ENCODE data around the gene MRPL19.

MRPL19 gene

GRCh38 chr2:75703589-75704287 lies 57.2 kb downstream of the MRPL19 start:
- Histone ChIP-seq H2BK120ac (ENCODE audit: insufficient read depth, low read length, poor library complexity) (no peak overlapping the region), H3K23ac (ENCODE audit: low read length) (no peak overlapping the region), H3K36me3 (ENCODE audit: control insufficient read depth in 1 of 2, insufficient read depth in 2 of 2, low read length in 2 of 2) (peaks cover 0 to 3% of the 10 kb centered on the region in 2 experiments), H2AK5ac (ENCODE audit: low read length) (no peak overlapping the region), H3K4ac (ENCODE audit: low read depth, low read length) (no peak overlapping the region), H4K91ac (ENCODE audit: low read depth, low read length) (no peak overlapping the region), H3K9me3 (ENCODE audit: insufficient read depth, low read depth, low read length) (no peaks in the 10 kb centered on the region), H3K27me3 (ENCODE audit: insufficient read depth, low read length) (no peaks in the 10 kb centered on the region), H2BK5ac (ENCODE audit: low read depth, low read length, poor library complexity) (no peak overlapping the region), H3K18ac (ENCODE audit: low read length) (no peak overlapping the region), H3K4me3 (ENCODE audit: low read depth, low read length) (no peak overlapping the region), H4K12ac (ENCODE audit: low read depth, low read length) (no peak overlapping the region), H3K27ac (ENCODE audit: low read depth, low read length) (no peak overlapping the region), H3K4me2 (ENCODE audit: low read length) (no peak overlapping the region), H2BK12ac (ENCODE audit: low read length) (no peak overlapping the region), H2AFZ (ENCODE audit: insufficient read depth, low read length, poor library complexity) (no peak overlapping the region), H3K79me1 (ENCODE audit: low read length) (no peaks in the 10 kb centered on the region), H3K9ac (ENCODE audit: low read length) (no peak overlapping the region), H4K8ac (ENCODE audit: low read depth, low read length) (no peak overlapping the region), H3K79me2 (ENCODE audit: control insufficient read depth, insufficient read depth, low read length, poor library complexity) (no peaks in the 10 kb centered on the region), H3K14ac (ENCODE audit: low read length) (no peak overlapping the region), H3K4me1 (ENCODE audit: control insufficient read depth in 1 of 2, insufficient read depth in 2 of 2, low read length in 2 of 2) (no peaks in the 10 kb centered on the region)
- no peak for DNase-seq
- no CpG with 5 or more reads among the region's 4 CpGs for WGBS (ENCODE audit: extremely low coverage, insufficient coverage, insufficient read length)

- Histone ChIP-seq H4K91ac (ENCODE audit: low read depth, low read length) (no peak overlapping the region), H3K4ac (ENCODE audit: low read depth, low read length) (no peak overlapping the region)
Observed at GRCh38 chr2:75705921-75706320, 59.3 kb downstream of the MRPL19 start.

GRCh38 chr2:75707901-75708300 lies 61.3 kb downstream of the MRPL19 start:
- H3K4me3 ChIP-seq (ENCODE audit: low read depth, low read length): no peak overlapping the region
- no peak overlapping the region for H3K9ac ChIP-seq (ENCODE audit: low read length)
- H3K36me3 ChIP-seq (ENCODE audit: control insufficient read depth in 1 of 2, insufficient read depth in 2 of 2, low read length in 2 of 2): no peaks in the 10 kb centered on the region
- H3K4me1 ChIP-seq (ENCODE audit: control insufficient read depth in 1 of 2, insufficient read depth in 2 of 2, low read length in 2 of 2): no peaks in the 10 kb centered on the region
- no CpG with 5 or more reads among the region's 3 CpGs for WGBS (ENCODE audit: extremely low coverage, insufficient coverage, insufficient read length)
- no peak overlapping the region for H4K91ac ChIP-seq (ENCODE audit: low read depth, low read length)
- no peak overlapping the region for H3K14ac ChIP-seq (ENCODE audit: low read length)
- no peak overlapping the region for H2BK120ac ChIP-seq (ENCODE audit: insufficient read depth, low read length, poor library complexity)
- no peak overlapping the region for H4K8ac ChIP-seq (ENCODE audit: low read depth, low read length)
- no peak overlapping the region for H4K12ac ChIP-seq (ENCODE audit: low read depth, low read length)
- H3K9me3 ChIP-seq (ENCODE audit: insufficient read depth, low read depth, low read length): no peaks in the 10 kb centered on the region
- no peak overlapping the region for H3K4me2 ChIP-seq (ENCODE audit: low read length)
- H3K18ac ChIP-seq (ENCODE audit: low read length): no peak overlapping the region
- no peak overlapping the region for H2AK5ac ChIP-seq (ENCODE audit: low read length)
- H3K27me3 ChIP-seq (ENCODE audit: insufficient read depth, low read length): no peaks in the 10 kb centered on the region
- no peak overlapping the region for H3K27ac ChIP-seq (ENCODE audit: low read depth, low read length)
- H3K4ac ChIP-seq (ENCODE audit: low read depth, low read length): no peak overlapping the region
- no peak overlapping the region for H2BK12ac ChIP-seq (ENCODE audit: low read length)
- H3K79me2 ChIP-seq (ENCODE audit: control insufficient read depth, insufficient read depth, low read length, poor library complexity): no peaks in the 10 kb centered on the region
- H2BK5ac ChIP-seq (ENCODE audit: low read depth, low read length, poor library complexity): no peak overlapping the region
- no peak for DNase-seq
- H3K79me1 ChIP-seq (ENCODE audit: low read length): peaks cover 8% of the 10 kb centered on the region
- no peak overlapping the region for H3K23ac ChIP-seq (ENCODE audit: low read length)
- no peak overlapping the region for H2AFZ ChIP-seq (ENCODE audit: insufficient read depth, low read length, poor library complexity)

More at GRCh38 chr2:75705921-75706320, 59.3 kb downstream of the MRPL19 start:
- Histone ChIP-seq H2AK5ac (ENCODE audit: low read length) (no peak overlapping the region), H3K18ac (ENCODE audit: low read length) (no peak overlapping the region), H3K79me2 (ENCODE audit: control insufficient read depth, insufficient read depth, low read length, poor library complexity) (no peaks in the 10 kb centered on the region), H3K27me3 (ENCODE audit: insufficient read depth, low read length) (no peaks in the 10 kb centered on the region), H3K9me3 (ENCODE audit: insufficient read depth, low read depth, low read length) (no peaks in the 10 kb centered on the region), H2BK5ac (ENCODE audit: low read depth, low read length, poor library complexity) (no peak overlapping the region), H3K36me3 (ENCODE audit: control insufficient read depth in 1 of 2, insufficient read depth in 2 of 2, low read length in 2 of 2) (no peaks in the 10 kb centered on the region), H3K27ac (ENCODE audit: low read depth, low read length) (no peak overlapping the region), H4K8ac (ENCODE audit: low read depth, low read length) (no peak overlapping the region), H3K4me3 (ENCODE audit: low read depth, low read length) (no peak overlapping the region), H2BK12ac (ENCODE audit: low read length) (no peak overlapping the region), H3K14ac (ENCODE audit: low read length) (no peak overlapping the region), H4K12ac (ENCODE audit: low read depth, low read length) (no peak overlapping the region), H3K4me2 (ENCODE audit: low read length) (peak overlapping the region; percentile 49), H2AFZ (ENCODE audit: insufficient read depth, low read length, poor library complexity) (no peak overlapping the region), H2BK120ac (ENCODE audit: insufficient read depth, low read length, poor library complexity) (no peak overlapping the region), H3K23ac (ENCODE audit: low read length) (no peak overlapping the region), H3K4me1 (ENCODE audit: control insufficient read depth in 1 of 2, insufficient read depth in 2 of 2, low read length in 2 of 2) (no peaks in the 10 kb centered on the region), H3K9ac (ENCODE audit: low read length) (no peak overlapping the region), H3K79me1 (ENCODE audit: low read length) (peaks cover 7% of the 10 kb centered on the region)
- no CpG with 5 or more reads among the region's 1 CpG for WGBS (ENCODE audit: extremely low coverage, insufficient coverage, insufficient read length)
- DNase-seq: peak in 1 of 2 donors; percentile 81

GRCh38 chr2:75709297-75709696 lies 62.7 kb downstream of the MRPL19 start:
- H2AK5ac ChIP-seq (ENCODE audit: low read length): no peak overlapping the region
- H2AFZ ChIP-seq (ENCODE audit: insufficient read depth, low read length, poor library complexity): no peak overlapping the region
- H3K79me1 ChIP-seq (ENCODE audit: low read length): peaks cover 8% of the 10 kb centered on the region
- no peak for DNase-seq
- H2BK12ac ChIP-seq (ENCODE audit: low read length): no peak overlapping the region
- H3K4me3 ChIP-seq (ENCODE audit: low read depth, low read length): no peak overlapping the region
- H2BK120ac ChIP-seq (ENCODE audit: insufficient read depth, low read length, poor library complexity): no peak overlapping the region
- H3K27me3 ChIP-seq (ENCODE audit: insufficient read depth, low read length): no peaks in the 10 kb centered on the region
- H3K4me1 ChIP-seq (ENCODE audit: control insufficient read depth in 1 of 2, insufficient read depth in 2 of 2, low read length in 2 of 2): no peaks in the 10 kb centered on the region
- H3K14ac ChIP-seq (ENCODE audit: low read length): no peak overlapping the region
- no peak overlapping the region for H2BK5ac ChIP-seq (ENCODE audit: low read depth, low read length, poor library complexity)
- no CpG with 5 or more reads among the region's 3 CpGs for WGBS (ENCODE audit: extremely low coverage, insufficient coverage, insufficient read length)
- H3K23ac ChIP-seq (ENCODE audit: low read length): no peak overlapping the region
- no peak overlapping the region for H4K91ac ChIP-seq (ENCODE audit: low read depth, low read length)
- H3K4me2 ChIP-seq (ENCODE audit: low read length): no peak overlapping the region
- H3K79me2 ChIP-seq (ENCODE audit: control insufficient read depth, insufficient read depth, low read length, poor library complexity): no peaks in the 10 kb centered on the region
- no peak overlapping the region for H4K12ac ChIP-seq (ENCODE audit: low read depth, low read length)
- H3K4ac ChIP-seq (ENCODE audit: low read depth, low read length): no peak overlapping the region
- no peak overlapping the region for H3K27ac ChIP-seq (ENCODE audit: low read depth, low read length)
- H3K9me3 ChIP-seq (ENCODE audit: insufficient read depth, low read depth, low read length): no peaks in the 10 kb centered on the region
- H3K9ac ChIP-seq (ENCODE audit: low read length): no peak overlapping the region
- no peak overlapping the region for H3K18ac ChIP-seq (ENCODE audit: low read length)
- H3K36me3 ChIP-seq (ENCODE audit: control insufficient read depth in 1 of 2, insufficient read depth in 2 of 2, low read length in 2 of 2): no peaks in the 10 kb centered on the region
- no peak overlapping the region for H4K8ac ChIP-seq (ENCODE audit: low read depth, low read length)

Data from trophoblast cell (in vitro differentiated cells and primary cell).